22Rv1 (cell line): ENCODE data around the gene SLFN12L.

ENCODE experiments used
- H3K27ac ChIP-seq: fragments of 450-650 bp; 2 replicates; pipeline ENCODE4 v1.5.1; 2017
- CTCF ChIP-seq: fragments of 450-650 bp; IDR thresholded peaks from 2 replicates; pipeline ENCODE4 v1.5.1; 2017; ENCODE audit warnings: mild to moderate bottlenecking
- ZFX ChIP-seq: fragments of 450-650 bp; IDR thresholded peaks from 2 replicates; pipeline ENCODE4 v1.6.1; 2017; ENCODE audit warnings: antibody characterized with exemption, borderline replicate concordance

SLFN12L gene

GRCh38 chr17:35448899-35449227, 88.6 kb downstream of the SLFN12L start:
- TF ChIP-seq ZFX (no peak), CTCF (no peak)
- no peak overlapping the region for H3K27ac ChIP-seq

GRCh38 chr17:35448214-35448898, 89.1 kb downstream of the SLFN12L start, which contains the start of gene SLFN13:
Gene SLFN13, minus strand, starts transcription at chr17:35448766. Its CDS starts 3,086 bp downstream, at chr17:35445680.
- TF ChIP-seq ZFX (no peak), CTCF (no peak)
- no peak within 1 kb of the TSS for H3K27ac ChIP-seq

- no peak for TF ChIP-seq ZFX
- no peak for TF ChIP-seq CTCF
- H3K27ac ChIP-seq, result no peak overlapping the region
Measured at GRCh38 chr17:35447499-35447898, 90.0 kb downstream of the SLFN12L start.

- TF ChIP-seq CTCF, result no peak
- no peak overlapping the region for H3K27ac ChIP-seq
Measured at GRCh38 chr17:35438433-35438832, 99.0 kb downstream of the SLFN12L start.

GRCh38 chr17:35433075-35433894, 104.2 kb downstream of the SLFN12L start:
- TF ChIP-seq CTCF, result no peak
- TF ChIP-seq ZFX, result no peak
- no peak overlapping the region for H3K27ac ChIP-seq

- TF ChIP-seq CTCF (no peak), ZFX (no peak)
- no peak within 1 kb of the TSS for H3K27ac ChIP-seq
Measured at GRCh38 chr17:35432176-35433074, 105.1 kb downstream of the SLFN12L start, which contains the start of gene SLFN12. Gene SLFN12, minus strand, starts transcription at chr17:35432500. Its CDS starts 9,472 bp downstream, at chr17:35423028.
